ENCODE data around the gene TRAF2.

DNA sequence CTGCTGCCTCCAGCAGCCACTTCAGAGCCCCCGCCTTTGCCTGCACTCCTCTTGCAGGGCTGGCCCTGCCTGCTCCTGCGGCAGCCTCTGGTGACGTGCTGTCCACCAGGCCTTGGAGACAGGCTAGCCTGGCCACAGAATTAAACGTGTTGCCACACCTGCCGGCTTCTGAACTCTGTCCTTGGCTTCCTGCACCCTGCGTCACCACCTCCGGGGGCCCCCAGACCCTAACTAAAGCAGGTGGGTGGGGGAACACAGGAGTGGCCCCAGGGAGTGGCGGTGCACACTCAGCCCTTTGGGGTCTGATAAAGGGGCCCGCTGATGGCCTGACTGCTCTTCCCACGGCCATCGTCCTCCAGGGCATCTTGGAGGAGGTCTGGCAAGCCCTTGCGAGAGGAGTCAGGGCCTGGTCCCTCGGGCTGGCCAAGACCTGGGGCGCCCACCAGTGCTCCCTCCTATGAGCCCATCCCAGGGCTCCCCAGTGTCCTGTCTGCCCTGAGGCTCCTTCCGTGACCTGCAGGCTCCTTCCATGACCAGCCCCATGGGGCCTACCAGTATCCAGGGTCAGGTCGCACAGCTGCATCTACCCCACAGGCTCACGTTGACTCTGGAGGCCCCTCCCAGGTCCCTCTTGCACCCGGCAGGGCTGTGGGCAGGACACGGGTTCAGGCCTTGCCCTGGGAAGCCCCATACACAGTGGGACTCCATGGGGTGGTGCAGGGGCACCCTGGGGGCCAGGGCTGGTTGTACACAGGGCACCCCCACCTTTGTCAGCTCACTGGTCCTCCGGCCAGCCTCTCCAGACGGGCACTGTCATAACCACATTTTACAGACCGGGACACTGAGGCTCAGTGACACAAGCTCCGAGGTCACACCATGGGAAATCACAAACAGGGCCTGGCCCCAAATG lies 35.2 kb upstream of the TRAF2 start:
- TF ChIP-seq POLR2AphosphoS2 (IDR thresholded peaks at IDR 0.05; ENCODE audit: low read depth, low read length): no peak
- no peak for TF ChIP-seq ZNF124 (CRISPR knock-in tag; IDR thresholded peaks at IDR 0.05)
- TF ChIP-seq EP300 (IDR thresholded peaks at IDR 0.05; ENCODE audit: low read depth in 2 of 2, low read length in 2 of 2): no peak
- no peak for TF ChIP-seq EP300 (CRISPR knock-in tag; IDR thresholded peaks at IDR 0.05; ENCODE audit: borderline replicate concordance)
